PC-3 (cell line): ENCODE measurements around the gene TBX5. TPM values are rescaled to one million over a fixed set of nuclear protein-coding genes. Genes with fewer than 3 reads are reported as not detected.

Experiments used
- ATAC-seq: fragments of 200-7000 bp; cut with Tn5 transposase; 2 replicates; pipeline ENCODE4 v1.9.1; 2020; ENCODE audit warnings: mild to moderate bottlenecking, moderate library complexity
- BruUV-seq: library from RNA; stranded (reverse); fragments of 400-500 nt; replicated peaks from 2 replicates; lab custom pipeline; 2021; lab: Mats Ljungman, UMichigan
- CTCF ChIA-PET: fragments of 300-600 bp; sonication (Branson Sonifier 250); formaldehyde crosslinking; loops from one replicate; lab custom pipeline; 2022; ENCODE audit warnings: antibody characterized with exemption; lab: Charles Lee
- POLR2A ChIA-PET: fragments of 300-600 bp; sonication (Branson Sonifier 250); formaldehyde crosslinking; loops from one replicate; lab custom pipeline; 2022; ENCODE audit warnings: antibody characterized with exemption; ENCODE audit not compliant: unreplicated experiment; lab: Charles Lee
- DNase-seq: peaks from one replicate; pipeline ENCODE4 v3.0.0-alpha.2; 2015
- H2AFZ ChIP-seq: fragments of 300-600 bp; sonication (generic); 2 replicates; pipeline ENCODE4 v1.6.0; 2016; ENCODE audit warnings: antibody characterized with exemption, low read length
- H3F3A ChIP-seq: fragments of 300-600 bp; sonication (generic); one replicate; pipeline ENCODE4 v1.6.0; 2017; ENCODE audit warnings: antibody characterized with exemption, low read length, control low read depth, mild to moderate bottlenecking; ENCODE audit not compliant: unreplicated experiment
- H3K27ac ChIP-seq: fragments of 300-600 bp; sonication (generic); 2 replicates; pipeline ENCODE4 v1.5.1; 2016; ENCODE audit warnings: mild to moderate bottlenecking, low read length
- H3K27me3 ChIP-seq: fragments of 300-600 bp; sonication (generic); 2 replicates; pipeline ENCODE4 v1.6.1; 2016; ENCODE audit warnings: low read length, mixed read lengths
- H3K36me3 ChIP-seq: fragments of 300-600 bp; sonication (generic); 2 replicates; pipeline ENCODE4 v1.6.1; 2016; ENCODE audit warnings: low read depth, mixed run types, low read length, mixed read lengths
- H3K4me1 ChIP-seq: fragments of 300-600 bp; sonication (generic); 2 replicates; pipeline ENCODE4 v1.5.1; 2016; ENCODE audit warnings: low read length; ENCODE audit not compliant: insufficient read depth
- H3K4me2 ChIP-seq: fragments of 300-600 bp; sonication (generic); 2 replicates; pipeline ENCODE4 v1.6.0; 2016; ENCODE audit warnings: low read length
- H3K4me3 ChIP-seq: fragments of 300-600 bp; sonication (generic); 2 replicates; pipeline ENCODE4 v1.5.1; 2016; ENCODE audit warnings: mild to moderate bottlenecking, low read length, mixed read lengths
- H3K79me2 ChIP-seq: fragments of 300-600 bp; sonication (generic); 2 replicates; pipeline ENCODE4 v1.6.1; 2017; ENCODE audit warnings: low read length, mixed read lengths
- H3K9ac ChIP-seq: fragments of 300-600 bp; sonication (generic); 2 replicates; pipeline ENCODE4 v1.6.0; 2016; ENCODE audit warnings: mild to moderate bottlenecking, low read length
- H3K9me2 ChIP-seq: fragments of 300-600 bp; sonication (generic); replicated peaks from 2 replicates; pipeline ENCODE4 v1.6.1; 2016; ENCODE audit warnings: mixed run types, low read length, mixed read lengths
- H3K9me3 ChIP-seq: fragments of 300-600 bp; sonication (generic); 2 replicates; pipeline ENCODE4 v1.6.1; 2016; ENCODE audit warnings: low read length, mixed read lengths
- H4K20me1 ChIP-seq: fragments of 300-600 bp; sonication (generic); 2 replicates; pipeline ENCODE4 v1.6.1; 2016; ENCODE audit warnings: low read length, mixed read lengths
- CTCF ChIP-seq: fragments of 300-600 bp; sonication (generic); conservative IDR thresholded peaks from 2 replicates; pipeline ENCODE4 v1.5.1; 2017; ENCODE audit warnings: antibody characterized with exemption, low read depth, mild to moderate bottlenecking, low read length
- EZH2 ChIP-seq: fragments of 300-600 bp; sonication (generic); IDR thresholded peaks from one replicate; pipeline ENCODE4 v1.6.1; 2017; ENCODE audit warnings: antibody characterized with exemption, mild to moderate bottlenecking, low read length; ENCODE audit not compliant: unreplicated experiment
- EZH2phosphoT487 ChIP-seq: fragments of 300-600 bp; sonication (generic); IDR thresholded peaks from 2 replicates; pipeline ENCODE4 v1.6.1; 2018; ENCODE audit warnings: mild to moderate bottlenecking, antibody characterized with exemption, low read length, borderline replicate concordance
- intact Hi-C: fragments of 100-400 bp; cut with micrococcal nuclease; formaldehyde crosslinking; loops from 2 replicates; pipeline ENCODE4 v1.9.0; 2023
- total RNA-seq: library from RNA; depleted of rRNA; stranded (reverse); fragments of >200 nt; gene quantifications from 2 replicates; pipeline ENCODE4 v1.2.3, GENCODE V29; 2014

Gene TBX5
- total RNA-seq, 1 experiment from 2014 or later, result not detected

- Histone ChIP-seq H3F3A (no peaks in the 10 kb centered on the region), H3K79me2 (no peaks in the 10 kb centered on the region), H3K27ac (no peak overlapping the region), H3K9me2 (no peaks in the 10 kb centered on the region), H4K20me1 (no peaks in the 10 kb centered on the region), H3K4me2 (no peak overlapping the region), H3K9me3 (no peaks in the 10 kb centered on the region), H3K9ac (no peak overlapping the region), H3K4me1 (no peaks in the 10 kb centered on the region), H3K4me3 (no peak overlapping the region), H2AFZ (no peak overlapping the region), H3K36me3 (no peaks in the 10 kb centered on the region), H3K27me3 (peaks cover 99% of the 10 kb centered on the region)
- ChIA-PET POLR2A (no interaction called here), CTCF (interaction anchor here (0.6 kb wide), 1 partner anchor 1391 kb away, joined by 3 read pairs; no protein-coding TSS in a partner anchor)
- TF ChIP-seq EZH2 (no peak), CTCF (no peak), EZH2phosphoT487 (no peak)
- DNase-seq (no peak), ATAC-seq (no peak)
- intact Hi-C loops, result no loop called here
- BruUV-seq, result no TSS peak
These were observed 8.8 kb downstream of the TBX5 start for GRCh38 chr12:114396869-114397719.

- ATAC-seq (no peak), DNase-seq (no peak)
- no peaks in the 10 kb centered on the region for H3K9me3 ChIP-seq
- no peaks in the 10 kb centered on the region for H3K36me3 ChIP-seq
- CTCF ChIA-PET, result no interaction called here
- TF ChIP-seq EZH2 (no peak), CTCF (no peak), EZH2phosphoT487 (no peak)
- no peaks in the 10 kb centered on the region for H4K20me1 ChIP-seq
- no peaks in the 10 kb centered on the region for H3K79me2 ChIP-seq
- no peak overlapping the region for H2AFZ ChIP-seq
- BruUV-seq, result no TSS peak
- intact Hi-C loops, result no loop called here
- H3K4me3 ChIP-seq, result no peak overlapping the region
- peaks cover 99% of the 10 kb centered on the region for H3K27me3 ChIP-seq
- H3K4me2 ChIP-seq, result no peak overlapping the region
- POLR2A ChIA-PET, result no interaction called here
- H3K9ac ChIP-seq, result no peak overlapping the region
- H3K4me1 ChIP-seq, result no peaks in the 10 kb centered on the region
- H3K9me2 ChIP-seq, result no peaks in the 10 kb centered on the region
- H3F3A ChIP-seq, result no peaks in the 10 kb centered on the region
- no peak overlapping the region for H3K27ac ChIP-seq
These were observed 9.6 kb downstream of the TBX5 start for GRCh38 chr12:114396153-114396868.

- Histone ChIP-seq H3K27ac (no peak overlapping the region), H3K4me1 (no peaks in the 10 kb centered on the region), H4K20me1 (no peaks in the 10 kb centered on the region), H3K4me3 (no peak overlapping the region), H3K9ac (no peak overlapping the region), H3F3A (no peaks in the 10 kb centered on the region), H3K27me3 (peaks cover 99% of the 10 kb centered on the region), H3K36me3 (no peaks in the 10 kb centered on the region), H3K9me2 (no peaks in the 10 kb centered on the region), H3K4me2 (no peak overlapping the region), H3K79me2 (no peaks in the 10 kb centered on the region), H2AFZ (no peak overlapping the region), H3K9me3 (no peaks in the 10 kb centered on the region)
- ATAC-seq (no peak), DNase-seq (no peak)
- TF ChIP-seq EZH2 (no peak), CTCF (no peak), EZH2phosphoT487 (no peak)
- no TSS peak for BruUV-seq
- CTCF ChIA-PET, result no interaction called here
- POLR2A ChIA-PET, result no interaction called here
- intact Hi-C loops, result no loop called here
These were observed 10.2 kb downstream of the TBX5 start for GRCh38 chr12:114395755-114396152.
